ENCODE measurements around the gene CIROP. TPM values are rescaled to one million over a fixed set of nuclear protein-coding genes. Genes with fewer than 3 reads are reported as not detected.

The CIROP gene
- under 1 TPM in 2 of 4 donors, not detected in 2; 0.05 to 0.11 TPM for polyA plus RNA-seq (ENCODE audit: insufficient read length in 4 of 4)

- DNase-seq (ENCODE audit: low read depth in 4 of 4, low spot score in 3 of 4): no peak
Observed at GRCh38 chr14:23104591-23105347, at the start of gene CIROP. Gene CIROP (minus strand): TSS chr14:23104989. CDS start chr14:23104920, 69 bp downstream.

GRCh38 chr14:23153851-23154796 is 49.3 kb upstream of the CIROP start:
- DNase-seq (ENCODE audit: low read depth in 4 of 4, low spot score in 3 of 4): no peak

GRCh38 chr14:23151342-23151741 is 46.6 kb upstream of the CIROP start:
- DNase-seq (ENCODE audit: low read depth in 4 of 4, low spot score in 3 of 4): no peak

GRCh38 chr14:23149745-23150144 is 45.0 kb upstream of the CIROP start:
- no peak for DNase-seq (ENCODE audit: low read depth in 4 of 4, low spot score in 3 of 4)

DNA sequence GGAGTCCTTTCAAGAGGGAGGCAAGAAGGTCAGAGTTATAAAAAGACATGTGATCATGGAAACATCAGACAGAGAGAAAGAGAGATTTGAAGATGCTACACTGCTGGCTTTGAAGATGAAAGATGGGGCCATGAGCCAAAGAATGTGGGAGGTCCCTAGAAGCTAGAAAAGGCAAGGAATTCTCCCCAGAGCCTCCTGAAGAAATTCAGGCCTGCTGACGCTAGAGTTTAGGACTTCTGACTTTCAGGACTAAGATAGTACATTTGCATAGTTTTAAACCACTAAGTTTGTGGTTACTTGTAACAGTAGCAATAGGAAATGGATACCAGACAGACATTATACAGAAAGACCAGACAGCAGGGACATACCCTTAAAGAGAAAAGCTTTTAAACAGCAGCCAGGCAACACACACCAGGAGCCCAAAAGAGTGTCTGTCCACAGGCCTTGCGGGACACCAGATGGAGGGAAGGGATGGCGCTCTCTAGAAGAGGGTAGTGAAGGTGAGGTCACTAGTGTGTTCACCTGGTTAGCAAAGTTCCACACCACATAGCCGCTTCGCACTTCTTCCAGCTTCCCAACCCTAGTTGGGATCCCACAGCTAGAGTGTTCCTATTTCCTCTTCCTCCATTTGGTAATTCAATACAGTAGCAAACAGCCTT is 43.9 kb upstream of the CIROP start:
- no peak for DNase-seq (ENCODE audit: low read depth in 4 of 4, low spot score in 3 of 4)

- no peak for DNase-seq (ENCODE audit: low read depth in 4 of 4, low spot score in 3 of 4)
Observed at GRCh38 chr14:23147676-23148075, 42.9 kb upstream of the CIROP start.

GRCh38 chr14:23146980-23147379 is 42.2 kb upstream of the CIROP start:
- no peak for DNase-seq (ENCODE audit: low read depth in 4 of 4, low spot score in 3 of 4)

DNA sequence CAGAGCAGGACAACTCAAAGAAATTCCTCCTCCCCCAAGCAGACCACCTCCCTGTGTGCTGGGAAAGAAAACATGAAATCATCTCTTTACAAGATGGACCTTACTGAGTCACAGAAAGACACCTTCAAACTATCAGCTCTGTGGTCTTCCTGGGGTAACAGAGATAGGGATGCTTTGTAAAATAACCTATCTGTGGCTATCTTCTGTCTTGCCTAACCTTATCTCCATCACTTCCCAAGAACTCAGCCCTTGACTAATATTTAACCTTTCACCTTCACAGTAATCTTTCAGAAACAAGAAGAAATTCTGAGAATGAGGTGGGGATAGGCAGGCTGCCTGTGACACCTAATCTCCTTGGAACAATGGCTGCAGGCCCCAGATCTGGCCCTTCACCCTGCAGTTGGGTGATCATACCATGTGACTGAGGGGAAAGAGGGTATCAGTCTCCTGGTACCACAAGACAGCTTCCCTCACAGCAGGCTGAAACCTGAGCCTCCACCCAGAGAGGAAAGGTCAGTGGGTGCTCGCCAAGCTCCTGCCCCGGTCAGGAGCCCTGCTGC is 41.6 kb upstream of the CIROP start:
- no peak for DNase-seq (ENCODE audit: low read depth in 4 of 4, low spot score in 3 of 4)

DNA sequence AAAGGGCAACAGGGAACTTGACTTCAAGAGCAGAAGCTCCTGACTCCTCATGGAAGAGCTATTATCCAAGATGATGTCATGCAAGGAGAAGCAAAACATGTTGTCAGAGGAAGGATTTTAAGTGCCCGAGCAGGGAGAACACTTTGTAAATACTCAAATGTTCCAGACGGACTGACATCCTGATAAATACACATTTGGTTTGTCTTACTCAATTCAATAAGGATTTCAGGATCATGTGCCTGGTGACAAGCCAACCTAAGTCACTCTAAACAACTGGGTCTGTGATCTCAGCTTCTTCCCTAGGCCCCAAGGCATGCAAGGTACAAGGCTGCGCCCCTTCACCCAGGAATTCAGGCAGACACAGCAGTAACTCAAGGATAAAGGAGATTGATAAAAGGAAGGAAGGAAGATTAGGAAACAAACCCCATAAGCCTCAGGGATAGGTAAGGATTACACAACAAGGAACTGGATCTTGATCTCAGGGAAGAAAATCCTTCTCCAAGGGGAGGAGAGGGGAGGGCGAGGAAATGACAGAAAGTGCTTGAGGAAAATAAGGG is 41.1 kb upstream of the CIROP start:
- DNase-seq (ENCODE audit: low read depth in 4 of 4, low spot score in 3 of 4): no peak

DNA sequence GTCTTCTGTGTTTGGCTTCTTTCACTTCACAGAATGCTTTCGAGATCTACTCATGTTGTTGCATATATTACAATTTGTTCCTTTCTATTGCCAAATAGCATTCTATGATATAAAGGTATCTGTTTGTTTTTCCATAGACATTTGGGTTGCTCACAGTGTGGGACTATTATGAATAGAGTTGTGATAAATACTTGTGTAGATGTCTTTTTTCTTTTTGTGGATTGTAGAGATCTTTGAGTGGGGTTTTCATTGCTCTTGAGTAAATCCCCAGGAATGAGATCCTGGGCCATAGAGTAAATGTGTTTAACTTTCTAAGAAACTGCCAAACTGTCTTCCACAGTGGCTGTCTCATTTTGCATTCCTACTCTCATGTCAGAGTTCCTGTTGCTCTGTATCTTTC is 39.1 kb upstream of the CIROP start:
- no peak for DNase-seq (ENCODE audit: low read depth in 4 of 4, low spot score in 3 of 4)

DNA sequence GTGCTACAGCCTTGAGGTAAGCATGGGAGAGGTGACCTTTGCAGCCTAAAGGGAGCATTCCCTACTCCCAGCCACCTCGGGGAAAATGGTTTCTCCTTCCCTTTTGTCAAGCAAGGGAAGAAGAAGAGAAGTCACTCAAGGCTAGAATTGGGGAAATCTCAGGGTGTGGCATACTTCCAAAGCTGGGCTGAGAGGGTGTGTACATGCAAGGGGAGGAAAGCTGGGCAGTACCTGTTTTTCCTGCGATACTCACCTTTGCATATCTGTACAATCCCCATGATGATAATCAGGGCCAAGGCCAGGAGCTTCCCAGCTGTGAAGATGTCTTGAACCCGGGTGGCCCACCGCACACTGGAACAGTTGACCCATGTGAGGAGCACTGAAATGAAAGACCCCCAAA is 38.0 kb upstream of the CIROP start:
- DNase-seq (ENCODE audit: low read depth in 4 of 4, low spot score in 3 of 4): no peak

DNA sequence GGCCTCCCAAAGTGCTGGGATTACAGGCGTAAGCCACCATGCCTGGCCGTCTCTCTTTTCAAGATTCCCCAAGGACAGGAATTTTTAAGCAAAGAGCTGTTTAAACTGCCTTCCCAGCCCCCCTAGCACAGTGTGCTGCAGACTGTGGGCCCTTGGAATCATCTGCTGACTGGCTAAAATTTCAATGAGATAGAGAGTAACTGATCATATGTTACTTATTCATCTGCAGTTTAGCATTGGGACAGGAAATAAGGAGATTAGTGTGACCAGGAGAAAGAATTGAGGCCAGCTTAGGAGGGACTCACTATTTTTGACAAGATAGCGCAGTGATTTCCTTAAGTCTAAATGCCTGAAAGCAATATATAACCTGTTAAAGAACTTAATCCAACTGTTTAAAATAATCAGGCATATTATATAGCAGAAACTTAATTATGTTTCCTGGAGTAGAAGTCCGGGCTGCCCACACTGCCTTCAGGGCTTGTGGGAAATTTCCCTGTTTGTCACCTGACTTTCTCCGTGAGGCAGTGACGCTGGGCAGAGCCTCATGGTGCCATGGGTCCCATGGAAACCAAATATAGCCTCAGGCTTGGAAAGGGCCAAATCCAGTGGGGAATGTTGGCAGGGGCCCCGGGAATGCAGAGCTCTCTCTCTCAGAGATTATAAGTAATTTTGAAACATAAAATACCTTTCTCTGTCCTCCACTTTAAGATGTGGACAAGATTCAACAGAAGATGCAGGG is 37.1 kb upstream of the CIROP start:
- no peak for DNase-seq (ENCODE audit: low read depth in 4 of 4, low spot score in 3 of 4)

- no peak for DNase-seq (ENCODE audit: low read depth in 4 of 4, low spot score in 3 of 4)
Observed at GRCh38 chr14:23140371-23140770, 35.6 kb upstream of the CIROP start.

DNA sequence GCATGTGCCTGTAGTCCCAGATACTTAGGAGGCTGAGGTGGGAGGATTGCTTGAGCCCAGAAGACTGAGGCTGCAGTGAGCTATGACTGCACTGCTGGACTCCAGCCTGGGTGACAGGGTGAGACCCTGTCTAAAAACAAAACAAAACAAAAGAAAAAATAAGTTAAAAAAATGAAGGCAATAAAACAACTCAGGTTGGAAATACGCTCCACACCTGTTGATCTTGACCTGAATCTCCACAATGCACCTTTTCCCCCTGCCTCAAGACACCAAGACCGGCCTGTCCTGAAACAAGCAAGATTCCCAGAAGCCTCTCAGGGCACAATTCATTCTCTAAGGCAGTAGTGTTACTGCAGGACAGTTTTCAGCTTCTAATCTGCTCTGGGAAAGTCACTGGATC is 35.1 kb upstream of the CIROP start:
- DNase-seq (ENCODE audit: low read depth in 4 of 4, low spot score in 3 of 4): no peak

- DNase-seq (ENCODE audit: low read depth in 4 of 4, low spot score in 3 of 4): no peak
Observed at GRCh38 chr14:23137813-23138535, 33.2 kb upstream of the CIROP start.

GRCh38 chr14:23137192-23137812 is 32.5 kb upstream of the CIROP start:
- no peak for DNase-seq (ENCODE audit: low read depth in 4 of 4, low spot score in 3 of 4)

GRCh38 chr14:23136566-23137133 is 31.9 kb upstream of the CIROP start:
- no peak for DNase-seq (ENCODE audit: low read depth in 4 of 4, low spot score in 3 of 4)

DNA sequence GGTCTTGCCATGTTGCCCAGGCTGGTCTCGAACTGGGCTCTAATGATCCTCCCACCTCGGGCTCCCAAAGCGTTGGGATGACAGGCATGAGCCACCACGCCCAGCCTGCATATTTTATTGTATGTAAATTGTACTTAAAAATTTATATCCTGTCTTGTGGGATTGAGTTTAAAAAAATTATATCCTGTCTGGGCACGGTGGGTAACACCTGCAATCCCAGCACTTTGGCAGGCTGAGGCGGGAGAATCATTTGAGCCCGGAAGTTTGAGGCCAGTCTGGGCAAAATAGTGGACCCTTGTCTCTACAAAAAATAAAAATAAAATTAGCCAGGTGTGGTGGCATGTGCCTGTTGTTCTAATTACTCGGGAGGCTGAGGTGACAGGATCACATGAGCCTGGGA is 28.2 kb upstream of the CIROP start:
- DNase-seq (ENCODE audit: low read depth in 4 of 4, low spot score in 3 of 4): no peak
